GM19467 (cell line): ENCODE data around the gene FAM151B.
"Not testable (repeated sequence)": the region's sequence is repeated elsewhere in the genome, so short reads cannot be mapped to it uniquely, and the experiment has no call there.

Experiments used
- ATAC-seq: cut with Tn5 transposase; IDR thresholded peaks from one replicate; pipeline ENCODE4 v1.9.1; 2021; ENCODE audit warnings: mild to moderate bottlenecking, moderate library complexity; ENCODE audit not compliant: unreplicated experiment

The FAM151B gene

GRCh38 chr5:80580291-80580690, 92.4 kb downstream of the FAM151B start:
- ATAC-seq: not testable (repeated sequence)

GRCh38 chr5:80584770-80585169, 96.9 kb downstream of the FAM151B start:
- no peak for ATAC-seq

- no peak for ATAC-seq
These were observed 101.1 kb downstream of the FAM151B start for GRCh38 chr5:80588858-80589540.

GRCh38 chr5:80590766-80591165, 102.9 kb downstream of the FAM151B start:
- no peak for ATAC-seq

- no peak for ATAC-seq
These were observed 103.5 kb downstream of the FAM151B start for GRCh38 chr5:80591352-80591751.

- ATAC-seq: no peak
These were observed 104.2 kb downstream of the FAM151B start for GRCh38 chr5:80592105-80592504.
